MM.1S (cell line): ENCODE results near the gene AP1AR.

Experiments
- DNase-seq: peaks from one replicate; pipeline ENCODE4 v3.0.0-alpha.2; 2015
- H2AFZ ChIP-seq: fragments of 300-600 bp; sonication (generic); 2 replicates; pipeline ENCODE4 v1.6.0; 2016; ENCODE audit warnings: antibody characterized with exemption, low read length
- H3F3A ChIP-seq: fragments of 300-600 bp; sonication (generic); 2 replicates; pipeline ENCODE4 v1.6.1; 2016; ENCODE audit warnings: mild to moderate bottlenecking, antibody characterized with exemption, low read length, moderate library complexity, mixed read lengths; ENCODE audit not compliant: insufficient read depth
- H3K27ac ChIP-seq: fragments of 300-600 bp; sonication (generic); 2 replicates; pipeline ENCODE4 v1.5.1; 2016; ENCODE audit warnings: mild to moderate bottlenecking, low read length
- H3K27me3 ChIP-seq: fragments of 300-600 bp; sonication (generic); replicated peaks from 2 replicates; pipeline ENCODE4 v1.6.0; 2016; ENCODE audit warnings: low read length; ENCODE audit not compliant: insufficient read depth
- H3K36me3 ChIP-seq: fragments of 300-600 bp; sonication (generic); replicated peaks from 2 replicates; pipeline ENCODE4 v1.6.1; 2016; ENCODE audit warnings: mild to moderate bottlenecking, low read length, mixed read lengths; ENCODE audit not compliant: insufficient read depth
- H3K4me1 ChIP-seq: fragments of 300-600 bp; sonication (generic); 2 replicates; pipeline ENCODE4 v1.6.1; 2016; ENCODE audit warnings: low read length, mixed read lengths
- H3K4me2 ChIP-seq: fragments of 300-600 bp; sonication (generic); 2 replicates; pipeline ENCODE4 v1.6.0; 2016; ENCODE audit warnings: low read depth, low read length
- H3K4me3 ChIP-seq: fragments of 300-600 bp; sonication (generic); 2 replicates; pipeline ENCODE4 v1.5.1; 2016; ENCODE audit warnings: low read length, mixed read lengths
- H3K79me2 ChIP-seq: fragments of 300-600 bp; sonication (generic); 2 replicates; pipeline ENCODE4 v1.6.1; 2016; ENCODE audit warnings: mixed run types, low read length, mixed read lengths
- H3K9ac ChIP-seq: fragments of 300-600 bp; sonication (generic); 2 replicates; pipeline ENCODE4 v1.6.1; 2016; ENCODE audit warnings: low read length, mixed read lengths
- H3K9me2 ChIP-seq: fragments of 300-600 bp; sonication (generic); replicated peaks from 2 replicates; pipeline ENCODE4 v1.6.1; 2016; ENCODE audit warnings: mild to moderate bottlenecking, low read length, mixed read lengths; ENCODE audit not compliant: insufficient read depth
- H3K9me3 ChIP-seq: fragments of 300-600 bp; sonication (generic); replicated peaks from 2 replicates; pipeline ENCODE4 v1.6.1; 2016; ENCODE audit warnings: mild to moderate bottlenecking, low read length, mixed read lengths; ENCODE audit not compliant: insufficient read depth
- H4K20me1 ChIP-seq: fragments of 300-600 bp; sonication (generic); 2 replicates; pipeline ENCODE4 v1.6.1; 2016; ENCODE audit warnings: mild to moderate bottlenecking, low read length, moderate library complexity, mixed read lengths; ENCODE audit not compliant: insufficient read depth
- CTCF ChIP-seq: fragments of 300-600 bp; sonication (generic); IDR thresholded peaks from 2 replicates; pipeline ENCODE4 v1.5.1; 2016; ENCODE audit warnings: antibody characterized with exemption, low read length, mixed read lengths
- EZH2 ChIP-seq: fragments of 300-600 bp; sonication (generic); optimal IDR thresholded peaks from 2 replicates; pipeline ENCODE3; 2017; ENCODE audit warnings: low read depth, mild to moderate bottlenecking, antibody characterized with exemption, low read length, mixed read lengths
- EZH2phosphoT487 ChIP-seq: fragments of 300-600 bp; sonication (generic); IDR thresholded peaks from 2 replicates; pipeline ENCODE4 v1.6.1; 2018; ENCODE audit warnings: antibody characterized with exemption, low read length

AP1AR gene

GRCh38 chr4:112184438-112184837 lies 47.1 kb upstream of the AP1AR start:
- Histone ChIP-seq H3K9me3 (no peaks in the 10 kb centered on the region), H3K79me2 (no peaks in the 10 kb centered on the region), H4K20me1 (no peaks in the 10 kb centered on the region), H3K36me3 (no peaks in the 10 kb centered on the region), H3K9ac (no peak overlapping the region), H3K4me1 (no peaks in the 10 kb centered on the region), H3K27me3 (no peaks in the 10 kb centered on the region), H3K27ac (no peak overlapping the region), H3K9me2 (no peaks in the 10 kb centered on the region), H3F3A (no peaks in the 10 kb centered on the region), H3K4me2 (no peak overlapping the region), H2AFZ (no peak overlapping the region), H3K4me3 (no peak overlapping the region)
- no peak for DNase-seq
- no peak for TF ChIP-seq EZH2phosphoT487
- no peak for TF ChIP-seq EZH2
- TF ChIP-seq CTCF = no peak

- H3K27ac ChIP-seq = no peak overlapping the region
- H3K4me1 ChIP-seq = no peaks in the 10 kb centered on the region
- H3K4me3 ChIP-seq = no peak overlapping the region
- H3K9ac ChIP-seq = no peak overlapping the region
- H3K9me3 ChIP-seq = no peaks in the 10 kb centered on the region
- no peaks in the 10 kb centered on the region for H3K27me3 ChIP-seq
- H3F3A ChIP-seq = no peaks in the 10 kb centered on the region
- DNase-seq = no peak
- H3K79me2 ChIP-seq = no peaks in the 10 kb centered on the region
- H4K20me1 ChIP-seq = no peaks in the 10 kb centered on the region
- no peak for TF ChIP-seq EZH2phosphoT487
- TF ChIP-seq EZH2 = no peak
- no peak for TF ChIP-seq CTCF
- H3K9me2 ChIP-seq = no peaks in the 10 kb centered on the region
- no peak overlapping the region for H3K4me2 ChIP-seq
- H3K36me3 ChIP-seq = no peaks in the 10 kb centered on the region
- H2AFZ ChIP-seq = no peak overlapping the region
Measured at GRCh38 chr4:112185334-112185733, 46.3 kb upstream of the AP1AR start.

GRCh38 chr4:112185740-112186670 lies 45.6 kb upstream of the AP1AR start:
- H3K79me2 ChIP-seq = no peaks in the 10 kb centered on the region
- H3K9me3 ChIP-seq = no peaks in the 10 kb centered on the region
- H2AFZ ChIP-seq = no peak overlapping the region
- H3K27ac ChIP-seq = no peak overlapping the region
- no peaks in the 10 kb centered on the region for H4K20me1 ChIP-seq
- no peak for TF ChIP-seq CTCF
- no peak for TF ChIP-seq EZH2
- TF ChIP-seq EZH2phosphoT487 = no peak
- no peak overlapping the region for H3K4me3 ChIP-seq
- no peaks in the 10 kb centered on the region for H3K36me3 ChIP-seq
- no peak overlapping the region for H3K9ac ChIP-seq
- no peaks in the 10 kb centered on the region for H3F3A ChIP-seq
- no peaks in the 10 kb centered on the region for H3K27me3 ChIP-seq
- no peaks in the 10 kb centered on the region for H3K4me1 ChIP-seq
- no peak overlapping the region for H3K4me2 ChIP-seq
- H3K9me2 ChIP-seq = no peaks in the 10 kb centered on the region
- DNase-seq = no peak
